ENCODE results near the gene PGAP3. TPM values are rescaled to one million over a fixed set of nuclear protein-coding genes. Genes with fewer than 3 reads are reported as not detected.

Gene PGAP3
- total RNA-seq, 1 donor from 2014 or later = 23.5 TPM

GRCh38 chr17:39683295-39683939 lies 4.4 kb downstream of the PGAP3 start:
- H3K27ac Mint-ChIP-seq = peak overlapping the region; percentile 4
- H3K36me3 Mint-ChIP-seq = peaks cover 7% of the 10 kb centered on the region
- peaks cover 4% of the 10 kb centered on the region for H3K9me3 Mint-ChIP-seq
- DNase-seq (ENCODE audit: extremely low spot score, unreplicated experiment) = no peak
- H3K27me3 Mint-ChIP-seq = no peaks in the 10 kb centered on the region
- H3K4me3 Mint-ChIP-seq = no peak overlapping the region
- TF ChIP-seq, protein P1, sequence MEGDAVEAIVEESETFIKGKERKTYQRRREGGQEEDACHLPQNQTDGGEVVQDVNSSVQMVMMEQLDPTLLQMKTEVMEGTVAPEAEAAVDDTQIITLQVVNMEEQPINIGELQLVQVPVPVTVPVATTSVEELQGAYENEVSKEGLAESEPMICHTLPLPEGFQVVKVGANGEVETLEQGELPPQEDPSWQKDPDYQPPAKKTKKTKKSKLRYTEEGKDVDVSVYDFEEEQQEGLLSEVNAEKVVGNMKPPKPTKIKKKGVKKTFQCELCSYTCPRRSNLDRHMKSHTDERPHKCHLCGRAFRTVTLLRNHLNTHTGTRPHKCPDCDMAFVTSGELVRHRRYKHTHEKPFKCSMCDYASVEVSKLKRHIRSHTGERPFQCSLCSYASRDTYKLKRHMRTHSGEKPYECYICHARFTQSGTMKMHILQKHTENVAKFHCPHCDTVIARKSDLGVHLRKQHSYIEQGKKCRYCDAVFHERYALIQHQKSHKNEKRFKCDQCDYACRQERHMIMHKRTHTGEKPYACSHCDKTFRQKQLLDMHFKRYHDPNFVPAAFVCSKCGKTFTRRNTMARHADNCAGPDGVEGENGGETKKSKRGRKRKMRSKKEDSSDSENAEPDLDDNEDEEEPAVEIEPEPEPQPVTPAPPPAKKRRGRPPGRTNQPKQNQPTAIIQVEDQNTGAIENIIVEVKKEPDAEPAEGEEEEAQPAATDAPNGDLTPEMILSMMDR (conservative IDR thresholded peaks at IDR 0.05) = no peak
- peaks cover 8% of the 10 kb centered on the region for H3K4me1 Mint-ChIP-seq (ENCODE audit: unreplicated experiment)

DNA sequence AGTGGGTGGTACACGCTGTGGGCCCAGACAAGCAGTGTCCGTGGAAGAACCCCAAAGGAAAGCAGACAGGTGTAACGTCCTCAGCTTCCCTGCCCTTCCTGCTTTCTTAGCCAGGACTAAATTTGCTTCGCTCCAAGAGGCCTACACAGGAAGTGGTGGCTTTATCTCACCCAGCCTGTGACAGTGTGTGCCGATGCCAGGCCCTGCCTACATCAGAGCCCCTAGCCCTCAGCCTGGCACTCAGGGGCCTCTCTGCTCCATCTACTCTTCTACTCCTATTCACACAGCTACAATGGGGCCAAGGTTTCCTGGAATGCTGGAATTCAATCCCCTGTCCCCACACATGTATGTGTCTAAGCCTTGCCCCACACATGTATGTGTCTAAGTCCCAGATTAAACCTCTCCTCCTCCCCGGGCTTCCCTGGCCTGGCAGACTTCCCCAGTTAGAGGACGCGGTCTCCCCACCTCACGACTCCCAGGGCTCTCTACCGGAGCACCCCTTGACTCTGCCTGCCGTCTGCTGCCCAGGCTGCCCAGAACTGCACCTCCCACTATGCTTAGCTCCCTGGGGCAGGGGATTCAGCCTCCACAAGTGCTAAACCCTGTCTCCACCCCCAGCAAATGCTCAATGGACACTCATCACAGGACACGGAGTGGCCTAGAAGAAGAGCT lies 8.2 kb downstream of the PGAP3 start:
- Mint-ChIP-seq H3K36me3 (no peaks in the 10 kb centered on the region), H3K27ac (no peak overlapping the region), H3K4me1 (ENCODE audit: unreplicated experiment) (peaks cover 10% of the 10 kb centered on the region)

DNA sequence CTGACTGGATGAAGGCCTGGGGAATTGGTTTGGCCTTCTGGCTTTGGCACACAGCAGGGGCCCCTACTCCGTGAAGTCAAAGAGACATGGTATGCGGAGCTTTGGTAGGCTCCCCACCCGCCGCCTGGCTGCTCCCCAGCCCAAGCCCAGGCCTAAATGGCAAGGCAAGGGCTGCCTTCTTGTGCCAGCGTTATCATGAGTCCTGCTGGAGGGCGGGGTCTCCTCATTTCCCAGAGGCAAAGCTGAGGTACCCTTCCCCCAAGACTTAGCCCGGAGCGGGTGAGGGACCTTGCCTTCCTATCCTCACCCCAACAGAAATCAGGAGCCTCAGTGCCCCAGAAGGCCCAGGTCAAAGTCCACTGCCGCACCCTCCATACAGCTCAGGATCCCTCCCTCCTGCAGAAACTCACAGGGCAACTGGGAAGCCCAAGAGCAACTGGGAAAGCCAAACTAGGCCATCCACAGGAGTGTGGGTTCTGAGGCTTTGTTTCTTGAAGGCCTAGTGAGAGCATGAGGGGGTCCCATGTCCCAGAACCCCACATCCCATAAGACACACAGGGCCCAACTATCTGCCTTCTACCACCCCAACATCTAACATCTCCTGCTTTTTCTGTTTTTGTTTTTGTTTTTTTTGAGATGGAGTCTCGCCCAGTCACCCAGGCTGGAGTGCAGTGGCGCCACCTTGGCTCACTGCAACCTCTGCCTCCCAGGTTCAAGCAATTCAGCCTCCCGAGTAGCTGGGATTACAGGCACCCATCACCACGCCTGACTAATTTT lies 9.3 kb downstream of the PGAP3 start:
- peaks cover 10% of the 10 kb centered on the region for H3K4me1 Mint-ChIP-seq (ENCODE audit: unreplicated experiment)
- H3K36me3 Mint-ChIP-seq = no peaks in the 10 kb centered on the region
- TF ChIP-seq, protein P1 (conservative IDR thresholded peaks at IDR 0.05) = no peak
- no peak overlapping the region for H3K4me3 Mint-ChIP-seq
- no peaks in the 10 kb centered on the region for H3K27me3 Mint-ChIP-seq
- peak overlapping the region; percentile 55 for H3K27ac Mint-ChIP-seq
- DNase-seq (ENCODE audit: extremely low spot score, unreplicated experiment) = no peak
- no peaks in the 10 kb centered on the region for H3K9me3 Mint-ChIP-seq

More for the DNA sequence above, 8.2 kb downstream of the PGAP3 start:
- TF ChIP-seq, protein P1 (conservative IDR thresholded peaks at IDR 0.05) = no peak
- Mint-ChIP-seq H3K4me3 (no peak overlapping the region), H3K27me3 (no peaks in the 10 kb centered on the region), H3K9me3 (no peaks in the 10 kb centered on the region)
- no peak for DNase-seq (ENCODE audit: extremely low spot score, unreplicated experiment)

DNA sequence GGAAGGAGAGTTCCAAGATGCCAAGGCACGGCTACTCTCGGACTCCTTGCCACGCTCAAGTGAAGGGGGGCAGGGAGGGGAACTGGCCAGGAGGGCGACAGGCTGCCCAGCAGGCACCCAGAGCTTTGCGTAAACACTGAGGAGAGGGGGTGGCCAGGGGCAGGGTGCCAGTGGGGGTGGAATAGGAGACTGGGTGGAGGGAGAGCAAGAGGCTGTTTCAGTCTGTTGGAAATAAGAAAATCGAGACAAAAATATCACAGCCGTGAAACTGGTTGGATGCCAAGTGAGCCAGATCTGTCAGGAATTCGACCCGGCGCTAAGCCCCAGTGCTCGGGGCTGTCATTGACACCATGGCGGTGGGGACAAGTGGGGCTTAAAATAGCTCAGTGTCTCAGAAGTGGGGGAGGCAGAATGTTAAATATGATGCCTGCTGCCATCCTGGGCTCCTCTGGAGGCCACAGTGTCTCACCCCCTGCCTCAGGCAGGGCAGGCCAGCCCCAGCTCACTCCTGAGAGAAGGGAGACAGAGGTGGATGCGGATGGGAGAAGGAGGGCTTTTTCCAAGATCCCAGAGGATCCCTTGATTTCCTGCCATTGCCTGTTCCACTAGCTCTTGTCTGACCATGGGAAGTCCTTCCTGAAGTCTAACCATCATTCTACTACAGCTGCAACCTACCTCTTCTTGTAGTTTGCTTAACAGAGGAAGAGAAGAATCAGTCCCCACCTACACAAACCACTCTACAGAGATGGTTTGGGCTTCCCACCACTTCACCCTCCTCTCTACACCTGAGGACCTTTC lies 10.1 kb downstream of the PGAP3 start:
- peaks cover 10% of the 10 kb centered on the region for H3K4me1 Mint-ChIP-seq (ENCODE audit: unreplicated experiment)
- no peak overlapping the region for H3K4me3 Mint-ChIP-seq
- no peaks in the 10 kb centered on the region for H3K36me3 Mint-ChIP-seq
- no peaks in the 10 kb centered on the region for H3K9me3 Mint-ChIP-seq
- H3K27ac Mint-ChIP-seq = no peak overlapping the region
- H3K27me3 Mint-ChIP-seq = no peaks in the 10 kb centered on the region
- TF ChIP-seq, protein P1 (conservative IDR thresholded peaks at IDR 0.05) = no peak
- no peak for DNase-seq (ENCODE audit: extremely low spot score, unreplicated experiment)

DNA sequence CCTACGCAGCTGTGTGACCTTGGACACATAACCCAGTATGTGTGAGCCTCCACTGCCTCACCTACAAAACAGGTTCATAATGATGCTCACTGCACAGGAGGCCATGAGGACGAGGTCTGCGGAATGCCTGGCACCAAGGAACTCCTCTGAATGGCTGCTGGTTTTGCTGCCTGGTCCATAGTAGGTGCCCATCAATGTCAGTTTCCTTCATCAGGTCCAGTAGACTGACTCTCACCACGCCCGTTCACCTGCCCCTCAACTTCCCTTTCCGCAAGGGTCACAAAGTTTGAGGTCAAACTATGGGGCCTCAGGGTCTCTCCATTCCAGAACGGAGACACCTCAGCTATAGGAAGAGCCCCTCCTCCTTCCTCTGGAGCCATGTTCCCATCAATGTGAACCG lies 10.8 kb downstream of the PGAP3 start:
- Mint-ChIP-seq H3K27me3 (no peaks in the 10 kb centered on the region), H3K36me3 (no peaks in the 10 kb centered on the region), H3K4me3 (no peak overlapping the region), H3K9me3 (no peaks in the 10 kb centered on the region), H3K27ac (peak overlapping the region; percentile 11), H3K4me1 (ENCODE audit: unreplicated experiment) (peaks cover 10% of the 10 kb centered on the region)
- TF ChIP-seq, protein P1 (conservative IDR thresholded peaks at IDR 0.05) = no peak
- DNase-seq (ENCODE audit: extremely low spot score, unreplicated experiment) = no peak
